Measurements from ENCODE around the gene SAT1.

DNA sequence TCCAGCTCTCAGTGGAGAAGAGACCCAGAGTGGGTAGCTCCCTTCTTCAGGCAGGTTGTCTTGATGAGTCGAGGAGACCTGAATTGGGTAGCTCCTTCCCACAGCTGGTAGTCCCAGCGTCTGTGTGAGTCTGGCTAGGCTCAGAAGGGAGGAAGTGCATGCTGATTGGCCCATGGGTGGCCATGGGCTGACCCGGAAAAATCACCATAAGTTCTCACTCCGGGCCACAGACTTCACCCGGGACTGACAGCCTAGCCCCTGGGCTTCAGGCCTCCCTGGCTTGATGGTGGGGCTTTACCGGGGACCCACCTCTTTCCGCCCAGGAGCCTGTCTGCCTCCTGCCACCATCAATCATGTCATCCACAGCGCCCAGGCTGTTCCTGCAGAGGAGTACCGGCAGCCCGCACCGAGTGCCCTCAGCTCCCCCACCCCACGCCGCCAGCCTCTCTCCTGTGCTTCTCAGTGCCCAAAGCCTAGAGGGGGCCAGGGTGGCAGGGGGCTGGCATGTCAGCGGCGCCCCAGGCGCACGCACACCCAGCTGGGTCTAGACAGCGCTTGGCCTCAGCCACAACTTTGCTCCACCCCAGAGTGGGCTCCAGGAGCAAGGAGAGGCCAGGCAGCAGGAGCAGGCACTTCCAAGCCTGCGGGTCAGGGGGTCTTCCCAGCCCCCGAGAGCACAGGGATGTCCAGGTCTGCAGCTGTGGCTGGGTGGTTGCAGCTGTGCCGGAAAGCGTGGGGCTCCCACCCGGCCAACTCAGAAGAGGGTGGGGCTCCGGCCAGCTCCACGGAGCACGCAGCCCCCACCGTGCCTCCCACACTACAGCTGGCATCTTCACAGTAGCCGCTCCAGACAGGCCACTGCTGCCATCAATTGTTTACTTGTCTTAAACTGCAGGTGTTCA lies 16.1 kb upstream of the SAT1 start:
- TF ChIP-seq POLR2A (IDR thresholded peaks at IDR 0.05; ENCODE audit: low read length): no peak
- TF ChIP-seq GATA1 (IDR thresholded peaks at IDR 0.05; ENCODE audit: low read depth, low read length): no peak
